Coronary artery (tissue), 2 donors: ENCODE measurements around the gene TET2.
"Not testable (repeated sequence)": the region's sequence is repeated elsewhere in the genome, so short reads cannot be mapped to it uniquely, and the experiment has no call there.

Source experiments
- DNase-seq: peaks from one replicate; pipeline ENCODE4 v3.0.0-alpha.2; 2017; ENCODE audit warnings: low spot score
- H3K27ac ChIP-seq, 2 donors: fragments of 200-600 bp; sonication (generic); one replicate each; pipeline ENCODE4 v1.5.1; 2016 to 2019
- H3K4me3 ChIP-seq: fragments of 200-600 bp; sonication (generic); 2 replicates; pipeline ENCODE4 v1.5.1; 2016; ENCODE audit warnings: mild to moderate bottlenecking, moderate library complexity
- CTCF ChIP-seq: fragments of 200-600 bp; sonication (generic); IDR thresholded peaks from one replicate; pipeline ENCODE4 v1.5.1; 2019; ENCODE audit warnings: antibody characterized with exemption

The TET2 gene

GRCh38 chr4:105291925-105292324 is 145.2 kb downstream of the TET2 start:
- TF ChIP-seq CTCF = no peak
- Histone ChIP-seq H3K27ac (no peak overlapping the region), H3K4me3 (no peak overlapping the region)
- DNase-seq = no peak

GRCh38 chr4:105293360-105293759 is 146.7 kb downstream of the TET2 start:
- H3K4me3 ChIP-seq = no peak overlapping the region
- H3K27ac ChIP-seq = no peak overlapping the region
- no peak for DNase-seq
- TF ChIP-seq CTCF = no peak

GRCh38 chr4:105296672-105297071 is 150.0 kb downstream of the TET2 start:
- DNase-seq = no peak
- H3K27ac ChIP-seq = no peak overlapping the region
- no peak overlapping the region for H3K4me3 ChIP-seq
- TF ChIP-seq CTCF = no peak

- not testable (repeated sequence) for H3K27ac ChIP-seq, H3K4me3 ChIP-seq, DNase-seq
Measured at GRCh38 chr4:105299027-105299426, 152.4 kb downstream of the TET2 start.

- no peak overlapping the region for H3K4me3 ChIP-seq
- H3K27ac ChIP-seq = no peak overlapping the region
- no peak for TF ChIP-seq CTCF
- DNase-seq = no peak
Measured at GRCh38 chr4:105304085-105304484, 157.4 kb downstream of the TET2 start.

- no peak overlapping the region for H3K27ac ChIP-seq
- no peak for TF ChIP-seq CTCF
- no peak for DNase-seq
- no peak overlapping the region for H3K4me3 ChIP-seq
Measured at GRCh38 chr4:105305019-105305836, 158.6 kb downstream of the TET2 start.

- Histone ChIP-seq H3K4me3 (no peak overlapping the region), H3K27ac (no peak overlapping the region)
- no peak for DNase-seq
- no peak for TF ChIP-seq CTCF
Measured at GRCh38 chr4:105306158-105306781, 159.6 kb downstream of the TET2 start.
